ENCODE measurements around the gene EIF2A.
A peak's percentile ranks its signal among the peaks of the same experiment; 100 is the strongest.

EIF2A gene

GRCh38 chr3:150515210-150515609 lies 31.4 kb upstream of the EIF2A start:
- no peak for TF ChIP-seq CTCF (IDR thresholded peaks at IDR 0.05)

GRCh38 chr3:150519026-150519425 lies 27.6 kb upstream of the EIF2A start:
- no peak for TF ChIP-seq CTCF (IDR thresholded peaks at IDR 0.05)

GRCh38 chr3:150520408-150520807 lies 26.2 kb upstream of the EIF2A start:
- TF ChIP-seq CTCF (IDR thresholded peaks at IDR 0.05): no peak

- no peak for TF ChIP-seq CTCF (IDR thresholded peaks at IDR 0.05)
Measured at GRCh38 chr3:150521463-150521862, 25.1 kb upstream of the EIF2A start.

- TF ChIP-seq CTCF (IDR thresholded peaks at IDR 0.05): no peak
Measured at GRCh38 chr3:150523538-150523937, 23.0 kb upstream of the EIF2A start.

- TF ChIP-seq CTCF (IDR thresholded peaks at IDR 0.05): no peak
Measured at GRCh38 chr3:150527464-150528255, 18.9 kb upstream of the EIF2A start.

- TF ChIP-seq CTCF (IDR thresholded peaks at IDR 0.05): peak; percentile 56
Measured at GRCh38 chr3:150528354-150528797, 18.2 kb upstream of the EIF2A start.

All from LNCAP (cell line).